NCI-H2227 (cell line): ENCODE measurements around the gene EDC4.
"Not testable (repeated sequence)": the region's sequence is repeated elsewhere in the genome, so short reads cannot be mapped to it uniquely, and the experiment has no call there.

Source experiments
- DNase-seq: peaks from one replicate; lab custom pipeline; 2025; ENCODE audit not compliant: unreplicated experiment; lab: John Stamatoyannopoulos, UW

The EDC4 gene

DNA sequence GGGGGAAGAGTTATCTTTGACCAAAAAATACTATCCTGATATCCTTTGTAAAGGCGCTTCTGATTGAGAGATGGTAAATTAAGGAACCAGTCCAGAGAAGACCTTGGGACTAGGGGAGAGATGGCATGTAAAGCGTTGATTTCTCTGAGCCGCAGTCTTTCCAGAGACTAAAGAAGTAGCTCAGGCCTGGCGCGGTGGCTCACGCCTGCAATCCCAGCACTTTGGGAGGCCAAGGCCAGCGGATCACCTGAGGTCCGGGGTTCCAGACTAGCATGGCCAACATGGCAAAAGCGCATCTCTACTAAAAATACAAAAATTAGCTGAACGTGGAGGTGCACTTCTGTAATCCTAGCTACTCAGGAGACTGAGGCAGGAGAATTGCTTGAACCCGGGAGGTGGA lies 24.7 kb upstream of the EDC4 start:
- no peak for DNase-seq

DNA sequence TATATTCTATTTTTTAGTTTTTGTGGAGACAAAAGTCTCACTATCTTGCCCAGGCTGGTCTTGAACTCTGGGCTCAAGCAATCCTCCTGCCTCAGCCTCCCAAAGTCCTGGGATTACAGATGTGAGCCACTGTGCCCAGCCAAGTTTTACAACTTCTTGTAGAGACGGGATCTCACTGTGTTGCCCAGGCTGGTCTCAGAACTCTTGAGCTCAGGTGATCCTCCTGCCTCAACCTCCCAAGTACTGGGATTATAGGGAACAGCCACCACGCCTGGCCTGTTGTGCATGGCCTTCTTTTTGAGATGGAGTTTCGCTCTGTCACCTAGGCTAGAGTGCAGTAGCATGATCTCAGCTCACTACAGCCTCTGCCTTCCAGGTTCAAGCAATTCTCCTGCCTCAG lies 19.2 kb upstream of the EDC4 start:
- no peak for DNase-seq

GRCh38 chr16:67855789-67856188 lies 17.1 kb upstream of the EDC4 start:
- no peak for DNase-seq

- no peak for DNase-seq
Observed at GRCh38 chr16:67856927-67857546, 15.8 kb upstream of the EDC4 start.

DNA sequence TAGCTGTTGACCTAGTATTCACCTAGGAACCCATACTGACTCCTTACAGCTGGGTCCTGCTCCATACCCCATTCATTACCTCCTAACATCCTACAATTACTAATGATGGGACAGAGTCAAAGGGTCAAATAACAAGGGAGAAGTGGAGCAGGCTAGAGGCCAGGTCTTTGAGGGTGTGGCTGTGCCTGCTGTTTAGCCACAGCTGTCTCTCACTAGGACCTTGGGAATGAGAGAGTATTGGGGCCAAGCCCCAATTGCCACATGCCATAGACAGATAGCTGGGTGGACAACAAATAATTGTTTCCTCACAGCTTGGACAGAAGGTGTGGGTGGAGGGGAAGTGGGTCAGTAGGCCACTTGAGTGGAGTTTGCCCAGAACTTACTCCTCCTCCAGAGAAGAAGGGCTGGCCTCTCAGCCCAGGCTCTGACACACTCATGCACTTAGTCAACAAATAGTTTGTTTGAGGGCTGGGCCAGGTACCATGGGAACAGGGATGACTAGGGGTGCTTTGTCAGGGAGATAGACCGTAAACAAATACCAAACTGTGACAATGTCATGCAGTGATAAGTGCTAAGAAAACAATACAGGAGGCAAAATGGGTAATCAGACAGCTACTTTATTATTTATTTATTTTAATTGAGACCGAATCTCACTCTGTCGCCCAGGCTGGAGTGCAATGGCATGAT lies 15.2 kb upstream of the EDC4 start:
- no peak for DNase-seq

GRCh38 chr16:67858500-67858899 lies 14.4 kb upstream of the EDC4 start:
- DNase-seq = no peak

GRCh38 chr16:67860589-67861398 lies 12.1 kb upstream of the EDC4 start:
- no peak for DNase-seq

- no peak for DNase-seq
Observed at GRCh38 chr16:67861877-67862276, 11.0 kb upstream of the EDC4 start.

DNA sequence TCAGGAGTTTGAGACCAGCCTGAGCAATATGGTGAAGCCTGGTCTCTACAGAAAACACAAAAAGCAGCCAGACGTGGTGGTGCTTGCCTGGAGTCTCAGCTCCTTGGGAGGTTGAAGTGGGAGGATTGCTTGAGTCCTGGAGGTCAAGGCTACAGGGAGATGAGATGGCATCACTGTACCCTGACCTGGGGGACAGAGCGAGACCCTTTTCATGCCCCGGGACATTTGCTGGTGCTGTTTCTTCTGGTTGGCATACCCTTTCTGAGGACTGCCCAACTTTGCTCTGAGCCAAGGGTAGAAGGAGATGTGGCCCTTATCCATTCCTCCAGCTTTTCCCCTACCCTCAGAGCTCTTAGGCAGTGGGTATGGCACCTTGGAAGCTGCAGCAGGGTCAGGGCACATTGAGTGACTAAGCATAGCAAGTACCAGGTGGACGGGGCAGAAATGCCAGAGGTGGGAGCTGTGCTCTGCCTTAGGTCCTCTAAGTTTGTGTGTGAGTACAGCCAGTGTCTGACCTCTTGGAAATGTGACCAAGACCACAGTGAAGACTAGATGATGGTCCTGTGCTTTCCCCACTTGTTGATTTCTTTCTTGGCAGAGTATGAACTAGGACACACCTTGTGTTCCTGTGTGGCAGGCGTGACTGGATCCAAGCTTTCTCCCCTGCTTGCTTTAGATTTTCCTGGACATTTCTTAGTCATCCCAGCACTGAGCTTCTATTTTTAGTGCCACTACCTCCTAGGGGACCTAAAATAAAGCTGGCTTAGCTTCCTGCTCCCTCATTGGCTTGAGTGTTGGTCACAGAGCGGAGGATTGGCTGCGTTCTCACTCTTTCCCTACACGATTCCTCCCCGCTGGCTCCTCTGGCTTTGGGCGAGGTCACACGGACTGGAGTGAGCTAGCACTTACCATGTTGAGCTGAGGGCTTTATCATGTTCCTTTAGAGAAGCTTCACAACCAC lies 9.9 kb upstream of the EDC4 start:
- no peak for DNase-seq

DNA sequence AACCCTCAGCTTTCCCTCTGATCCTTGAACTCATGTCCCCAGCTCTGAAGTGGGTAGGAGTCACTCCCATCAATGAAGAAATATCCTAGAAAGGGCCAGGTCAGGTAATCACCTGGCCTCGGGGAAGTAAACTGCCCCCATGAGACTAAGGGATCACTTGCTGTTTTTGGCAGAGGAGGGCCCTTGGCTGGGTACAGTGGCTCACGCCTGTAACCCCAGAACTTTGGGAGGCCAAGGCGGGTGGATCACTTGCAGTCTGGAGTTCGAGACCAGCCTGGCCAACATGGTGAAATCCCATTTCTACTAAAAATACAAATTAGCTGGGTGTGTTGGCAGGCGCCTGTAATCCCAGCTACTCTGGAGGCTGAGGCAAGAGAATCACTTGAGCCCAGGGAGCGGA lies 8.8 kb upstream of the EDC4 start:
- DNase-seq = not testable (repeated sequence)

- DNase-seq = no peak
Observed at GRCh38 chr16:67864594-67864993, 8.3 kb upstream of the EDC4 start.

- no peak for DNase-seq
Observed at GRCh38 chr16:67865318-67865717, 7.5 kb upstream of the EDC4 start.

- no peak for DNase-seq
Observed at GRCh38 chr16:67868290-67868689, 4.6 kb upstream of the EDC4 start.

DNA sequence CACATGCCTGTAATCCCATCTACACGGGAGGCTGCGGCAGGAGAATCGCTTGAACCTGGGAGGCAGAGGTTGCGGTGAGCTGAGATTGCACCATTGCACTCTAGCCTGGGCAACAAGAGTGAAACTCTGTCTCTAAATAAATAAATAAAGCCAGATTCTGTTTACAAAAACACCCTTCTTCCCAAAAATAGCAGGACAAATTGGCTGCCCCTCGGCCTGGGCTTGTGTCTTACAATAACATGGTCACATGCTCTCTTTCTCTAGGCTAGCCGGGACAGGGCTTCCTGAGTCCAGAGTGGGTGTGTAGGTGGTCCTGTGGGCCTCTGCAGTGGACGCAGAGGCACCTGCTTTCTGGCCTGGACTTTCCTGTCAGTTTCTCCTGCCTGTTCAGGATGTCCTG lies 3.2 kb upstream of the EDC4 start:
- no peak for DNase-seq

- no peak for DNase-seq
Observed at GRCh38 chr16:67871256-67871655, 1.6 kb upstream of the EDC4 start.

DNA sequence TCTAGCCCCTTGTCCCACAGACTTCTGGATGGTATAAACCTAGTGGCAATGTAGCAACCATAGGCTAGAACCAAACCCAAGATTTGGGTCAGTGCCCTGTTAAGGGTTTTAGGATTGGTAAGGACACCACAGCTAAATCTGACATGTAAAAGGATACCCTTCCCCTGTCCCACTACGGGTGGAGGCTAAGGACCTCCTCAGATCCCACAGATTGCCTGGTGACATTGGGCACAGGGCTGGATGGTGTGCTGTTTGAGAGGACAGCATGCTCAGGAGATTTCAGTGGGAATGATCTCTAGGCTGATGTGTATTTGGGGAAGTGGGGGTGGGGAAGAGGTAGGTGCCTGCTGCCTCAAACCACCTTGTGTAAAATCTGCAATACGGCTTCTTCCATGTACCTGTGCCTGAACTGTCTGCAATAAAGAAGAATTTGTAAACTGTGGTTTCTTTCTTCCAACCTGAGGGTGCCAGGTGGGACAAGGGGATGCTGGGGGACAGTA lies 671 bp upstream of the EDC4 start:
- DNase-seq = no peak

GRCh38 chr16:67873435-67874370 lies 851 bp downstream of the EDC4 start:
- no peak for DNase-seq

DNA sequence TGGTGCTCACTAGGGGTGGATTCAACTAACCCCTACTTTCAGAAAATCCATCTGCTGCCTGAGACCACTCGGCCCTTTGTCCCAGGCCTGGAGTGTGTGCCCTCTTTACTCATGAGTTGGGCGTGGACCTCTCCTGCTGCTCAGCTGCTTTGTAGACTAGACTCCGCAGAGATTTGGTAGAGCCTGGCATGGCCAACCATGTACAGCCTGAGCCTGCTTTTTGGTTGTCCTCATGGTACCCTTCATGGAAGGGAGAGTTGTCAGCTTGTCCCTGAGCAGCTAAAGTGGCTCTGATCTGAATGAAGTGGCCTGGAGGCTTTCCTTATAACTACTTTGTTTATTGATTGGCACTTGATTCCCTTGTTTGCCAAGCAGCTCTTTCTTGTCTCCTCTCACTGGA lies 1.5 kb downstream of the EDC4 start:
- DNase-seq = no peak

- DNase-seq = no peak
Observed at GRCh38 chr16:67877064-67877463, 4.2 kb downstream of the EDC4 start.

DNA sequence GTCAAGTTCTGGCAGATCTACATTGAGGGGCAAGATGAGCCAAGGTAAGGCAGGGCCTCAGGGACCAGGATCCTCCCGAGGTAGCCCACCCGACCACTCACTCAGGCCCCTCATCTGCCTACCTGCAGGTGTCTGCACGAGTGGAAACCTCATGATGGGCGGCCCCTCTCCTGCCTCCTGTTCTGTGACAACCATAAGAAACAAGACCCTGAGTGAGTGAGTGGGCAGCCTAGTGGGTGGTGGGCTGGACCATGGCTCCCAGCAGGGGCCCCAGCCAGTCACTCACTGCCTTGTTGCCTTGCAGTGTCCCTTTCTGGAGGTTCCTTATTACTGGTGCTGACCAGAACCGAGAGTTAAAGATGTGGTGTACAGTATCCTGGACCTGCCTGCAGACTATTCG lies 5.4 kb downstream of the EDC4 start:
- DNase-seq = no peak
